NCI-H1092 treated with DMSO at 0.1 percent for 48 hours (cell line): Measurements from ENCODE around the gene NRXN2.
"Not testable (repeated sequence)": the region's sequence is repeated elsewhere in the genome, so short reads cannot be mapped to it uniquely, and the experiment has no call there.

ENCODE experiments used
- DNase-seq: peaks from one replicate; lab custom pipeline; 2025; lab: John Stamatoyannopoulos, UW

Gene NRXN2

DNA sequence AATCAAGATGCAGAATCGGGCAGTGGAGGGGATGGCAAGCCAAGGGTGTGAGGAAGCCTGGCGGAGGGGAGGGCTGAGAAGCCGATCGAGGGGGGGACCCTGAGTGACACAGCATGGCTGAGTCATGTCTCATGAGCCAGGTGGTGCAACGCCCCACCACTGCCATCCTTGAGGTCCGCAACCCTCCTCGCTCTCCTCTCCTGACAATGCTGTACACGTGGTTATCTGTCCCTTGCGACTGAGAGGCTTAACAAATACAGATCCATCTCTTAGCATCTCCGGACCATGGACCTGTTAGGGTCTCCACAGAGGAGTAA is 117.8 kb downstream of the NRXN2 start:
- no peak for DNase-seq

DNA sequence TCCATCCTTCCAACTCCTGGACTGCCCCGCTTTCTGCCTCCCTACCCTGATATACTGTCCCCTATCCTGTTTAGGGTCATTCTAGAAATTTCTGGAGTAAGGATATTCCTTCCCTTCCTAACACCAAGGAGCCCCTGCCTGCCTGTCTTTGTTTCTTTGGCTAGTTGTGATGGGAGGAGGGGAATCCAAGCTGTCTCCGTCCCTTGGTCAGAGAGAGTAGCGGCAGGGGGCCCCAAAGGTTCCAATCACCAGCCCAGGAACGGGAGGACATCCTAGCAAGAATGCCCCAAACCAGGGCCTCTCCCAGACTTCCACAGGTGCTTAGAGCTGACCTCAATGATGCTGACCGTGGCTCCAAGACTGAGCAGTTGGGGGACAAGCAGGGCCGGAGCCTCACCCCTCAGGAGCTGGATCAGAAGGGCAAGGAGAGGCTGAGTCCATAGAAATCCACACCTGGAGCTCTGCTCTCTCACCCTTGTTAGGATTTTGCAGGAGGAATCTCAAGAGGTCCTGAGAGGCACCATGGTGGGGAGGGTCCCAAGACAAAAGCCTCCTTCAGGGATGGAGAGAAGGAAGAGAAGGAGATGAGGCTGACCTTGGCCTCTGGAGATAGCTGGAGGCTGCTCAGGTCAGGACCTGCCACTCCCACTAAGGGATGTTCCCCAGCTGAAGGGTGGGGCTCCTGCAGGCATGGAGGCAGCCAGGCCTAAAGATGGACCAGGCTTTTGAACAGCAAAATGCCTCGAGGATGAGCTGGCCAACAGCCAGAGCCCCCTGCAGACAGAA is 118.3 kb downstream of the NRXN2 start:
- DNase-seq, result no peak

DNA sequence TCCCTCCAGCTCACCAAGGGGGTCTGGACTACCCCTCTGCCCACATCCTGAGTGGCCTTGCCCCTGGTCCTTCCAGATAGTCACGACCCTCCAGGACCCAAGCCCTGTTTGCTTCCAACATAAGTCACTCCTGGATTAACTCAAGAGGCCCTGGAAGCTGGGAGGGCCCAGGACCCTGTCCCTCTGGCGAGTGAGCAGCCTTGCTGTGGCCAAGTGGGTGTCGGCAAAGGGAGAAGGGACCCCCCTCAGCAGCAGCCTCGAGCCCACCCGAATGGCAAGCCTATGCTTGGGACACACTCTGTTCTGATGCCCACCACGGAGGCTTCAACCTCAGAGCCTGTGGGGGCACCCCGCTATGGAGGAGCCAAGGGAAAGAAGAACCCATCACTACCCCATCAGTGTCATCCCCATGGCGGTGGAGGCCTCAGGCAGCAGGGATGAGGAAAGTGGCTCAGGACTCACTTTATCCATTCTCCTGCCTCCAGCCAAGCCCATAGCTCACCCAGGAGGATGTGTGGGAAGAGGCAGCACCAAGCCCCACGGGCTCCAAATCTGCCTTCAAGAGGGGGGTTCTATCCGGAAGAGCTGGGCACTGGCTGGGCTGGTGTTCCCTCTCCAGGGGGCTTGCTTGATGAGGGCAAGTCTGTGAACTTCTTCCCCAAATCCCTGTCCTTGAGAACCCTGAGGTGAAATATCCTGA is 119.4 kb downstream of the NRXN2 start:
- DNase-seq, result no peak

DNA sequence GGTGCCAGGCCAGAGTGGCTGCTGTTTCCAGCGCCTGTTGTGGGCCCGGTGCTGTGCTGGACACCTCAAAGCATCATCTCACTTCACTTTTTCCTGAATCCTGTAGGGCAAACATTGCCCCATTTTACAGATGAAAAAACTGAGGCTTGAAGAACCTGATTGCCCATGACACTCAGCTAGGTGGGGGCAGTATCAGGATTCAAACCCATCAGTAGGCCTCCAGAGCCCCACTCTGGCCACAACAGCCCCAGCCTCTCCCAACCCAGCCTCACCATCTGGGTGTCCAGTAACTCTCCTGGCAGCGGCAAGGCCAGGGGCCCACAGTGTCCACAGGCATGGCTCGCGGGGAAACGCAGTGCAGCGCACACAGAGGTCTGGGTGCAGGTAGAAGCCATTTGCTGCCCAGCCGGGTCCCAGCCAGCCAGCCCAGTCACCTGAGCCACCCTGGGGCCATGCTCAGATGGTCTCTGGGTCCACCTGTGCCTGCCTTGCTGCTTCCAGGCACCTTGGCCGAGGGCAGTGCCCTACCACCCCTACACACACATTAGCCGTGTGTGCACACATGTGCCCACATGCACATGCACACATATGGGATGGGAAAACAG is 120.4 kb downstream of the NRXN2 start:
- DNase-seq, result no peak

DNA sequence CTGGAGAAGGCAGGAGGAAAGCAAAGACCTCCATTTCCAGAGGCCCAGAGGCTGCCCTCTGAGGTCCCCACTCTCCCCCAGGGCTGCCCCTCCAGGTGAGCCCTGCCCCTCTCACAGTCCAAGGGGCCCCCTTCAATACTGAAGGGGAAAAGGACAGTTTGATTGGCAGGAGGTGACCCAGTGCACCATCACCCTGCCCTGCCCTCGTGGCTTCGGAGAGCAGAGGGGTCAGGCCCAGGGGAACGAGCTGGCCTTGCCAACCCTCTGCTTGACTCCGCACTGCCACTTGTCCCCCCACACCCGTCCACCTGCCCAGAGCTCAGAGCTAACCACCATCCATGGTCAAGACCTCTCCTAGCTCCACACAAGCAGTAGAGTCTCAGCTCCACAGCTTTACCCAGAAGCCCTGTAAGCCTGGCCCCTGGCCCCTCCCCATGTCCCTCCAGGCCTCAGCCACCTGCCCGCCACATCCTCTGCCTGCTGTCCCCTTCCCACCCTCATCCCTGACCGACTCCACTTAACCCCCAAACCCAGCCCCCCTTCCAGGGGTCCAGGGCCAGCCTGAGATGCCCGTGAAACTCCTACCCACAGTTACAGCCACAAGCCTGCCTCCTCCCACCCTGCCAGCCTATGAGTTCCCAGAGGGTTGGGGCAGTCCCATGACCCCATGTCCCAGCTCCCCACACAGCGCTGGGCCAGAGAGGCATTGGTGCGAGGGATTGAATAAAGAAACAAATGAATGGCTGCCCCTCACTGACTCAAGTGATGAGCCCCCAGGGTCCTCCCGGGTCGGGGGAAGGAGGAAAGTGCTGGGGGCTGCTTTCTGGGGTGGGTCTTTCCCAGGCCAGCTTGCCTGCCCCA is 121.2 kb downstream of the NRXN2 start:
- no peak for DNase-seq

DNA sequence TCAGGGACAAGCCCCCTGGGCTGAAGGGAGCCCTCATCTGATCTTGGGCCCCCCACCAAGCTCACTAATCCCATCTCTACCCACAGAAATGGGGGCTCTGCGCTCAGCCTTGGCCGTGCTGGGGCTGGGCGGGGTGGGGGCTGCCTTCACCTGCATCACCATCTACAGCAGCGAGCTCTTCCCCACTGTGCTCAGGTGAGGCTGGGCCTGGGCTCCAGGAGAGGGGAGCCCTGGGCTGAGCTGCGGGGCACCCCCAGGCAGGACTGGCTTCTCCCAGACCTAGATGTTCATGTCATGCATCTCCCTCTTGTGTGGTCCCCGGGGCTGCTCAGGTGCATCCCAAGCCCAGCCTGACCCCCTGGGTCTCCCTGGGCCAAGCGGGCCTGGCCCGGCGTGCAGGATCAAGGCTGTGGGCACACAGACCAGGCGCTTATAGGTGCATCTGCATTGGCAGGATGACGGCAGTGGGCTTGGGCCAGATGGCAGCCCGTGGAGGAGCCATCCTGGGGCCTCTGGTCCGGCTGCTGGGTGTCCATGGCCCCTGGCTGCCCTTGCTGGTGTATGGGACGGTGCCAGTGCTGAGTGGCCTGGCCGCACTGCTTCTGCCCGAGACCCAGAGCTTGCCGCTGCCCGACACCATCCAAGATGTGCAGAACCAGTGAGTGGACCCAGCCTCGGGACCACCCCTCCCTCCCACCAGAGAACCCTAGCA is 122.6 kb downstream of the NRXN2 start:
- no peak for DNase-seq

DNA sequence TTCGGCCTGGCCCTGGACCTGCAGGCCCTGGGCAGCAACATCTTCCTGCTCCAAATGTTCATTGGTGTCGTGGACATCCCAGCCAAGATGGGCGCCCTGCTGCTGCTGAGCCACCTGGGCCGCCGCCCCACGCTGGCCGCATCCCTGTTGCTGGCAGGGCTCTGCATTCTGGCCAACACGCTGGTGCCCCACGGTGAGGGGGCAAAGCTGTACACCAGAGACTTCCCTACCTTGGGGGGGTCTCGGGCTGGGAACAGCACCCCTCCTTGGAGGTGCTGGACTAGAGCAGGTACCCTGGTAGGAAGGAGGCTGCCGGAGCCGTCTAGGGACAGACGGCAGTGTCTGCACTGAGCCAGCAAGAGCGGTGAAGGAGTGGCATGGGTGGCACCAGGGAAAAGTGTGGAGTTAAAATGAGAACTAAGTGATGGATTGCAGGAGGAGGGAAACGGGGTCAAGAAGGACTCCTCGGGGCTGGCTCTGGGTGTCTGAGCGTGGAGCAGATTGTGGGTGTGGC is 123.2 kb downstream of the NRXN2 start:
- no peak for DNase-seq

DNA sequence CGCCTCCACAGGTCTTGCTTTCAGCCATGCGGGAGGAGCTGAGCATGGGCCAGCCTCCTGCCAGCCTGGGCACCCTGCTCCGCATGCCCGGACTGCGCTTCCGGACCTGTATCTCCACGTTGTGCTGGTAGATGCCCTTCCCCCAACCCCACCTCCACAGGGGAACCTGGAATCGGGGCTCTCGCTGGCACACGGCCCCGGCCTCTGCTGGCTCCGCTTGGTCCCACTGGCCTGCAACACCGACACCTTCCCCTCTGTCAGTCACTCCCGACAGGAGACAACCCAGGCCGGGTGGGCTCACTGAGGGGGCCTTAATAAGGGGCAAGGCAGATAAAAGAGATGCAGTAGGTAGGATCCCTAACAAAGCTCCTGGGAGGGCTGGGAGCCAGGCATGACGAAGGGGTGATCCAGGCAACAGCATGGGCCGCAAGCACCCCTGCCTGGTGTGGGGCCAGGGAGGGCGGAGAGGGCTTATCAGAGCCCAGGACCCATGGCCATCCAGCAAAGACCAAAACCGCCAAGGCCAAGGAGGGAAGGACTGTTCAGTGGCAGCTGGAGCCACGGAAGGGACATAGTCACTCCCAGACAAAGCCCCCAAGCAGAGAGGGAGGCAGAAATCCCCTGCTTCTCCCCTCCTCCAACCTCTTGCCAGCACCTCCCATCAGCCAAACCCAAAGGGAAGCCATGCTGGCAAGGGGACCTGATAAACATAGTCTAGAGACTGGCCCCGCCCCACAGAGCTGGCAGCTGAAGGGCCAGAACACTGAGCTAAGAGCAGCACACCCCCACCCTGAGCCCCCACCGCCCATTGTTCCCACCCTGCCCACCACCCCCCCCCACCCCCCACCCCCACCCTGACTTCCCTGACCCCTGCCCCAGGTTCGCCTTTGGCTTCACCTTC is 124.0 kb downstream of the NRXN2 start:
- DNase-seq, result no peak

DNA sequence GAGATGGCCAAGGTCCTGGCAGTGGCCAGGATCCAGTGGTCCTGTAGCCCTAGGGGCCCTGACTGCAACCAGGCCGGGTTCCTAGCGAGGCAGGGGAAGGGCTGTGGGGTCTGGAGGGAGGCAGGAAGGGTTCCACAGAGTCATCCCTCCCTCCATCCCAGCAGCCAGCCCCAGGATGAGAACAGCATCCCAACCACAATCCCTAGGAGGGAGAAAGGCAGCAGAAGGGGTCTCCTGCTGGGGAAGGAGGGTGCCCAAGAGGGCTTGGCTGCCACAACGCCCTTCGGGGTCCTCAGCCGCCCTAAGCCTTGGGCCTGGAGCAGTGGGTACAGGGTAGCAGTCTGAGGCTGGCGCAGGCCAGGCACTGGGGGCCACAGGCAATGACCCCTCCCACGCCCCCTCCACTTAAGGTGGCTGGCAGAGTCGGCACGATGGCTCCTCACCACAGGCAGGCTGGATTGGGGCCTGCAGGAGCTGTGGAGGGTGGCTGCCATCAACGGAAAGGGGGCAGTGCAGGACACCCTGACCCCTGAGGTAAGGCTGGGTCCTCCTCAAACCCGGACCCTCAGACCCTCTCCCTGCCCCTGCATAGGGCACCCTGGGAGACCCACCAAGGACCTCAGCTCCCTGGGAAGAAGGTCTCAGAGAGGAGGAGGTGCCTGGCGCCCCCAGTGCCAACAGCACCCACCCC is 124.7 kb downstream of the NRXN2 start:
- DNase-seq, result no peak

DNA sequence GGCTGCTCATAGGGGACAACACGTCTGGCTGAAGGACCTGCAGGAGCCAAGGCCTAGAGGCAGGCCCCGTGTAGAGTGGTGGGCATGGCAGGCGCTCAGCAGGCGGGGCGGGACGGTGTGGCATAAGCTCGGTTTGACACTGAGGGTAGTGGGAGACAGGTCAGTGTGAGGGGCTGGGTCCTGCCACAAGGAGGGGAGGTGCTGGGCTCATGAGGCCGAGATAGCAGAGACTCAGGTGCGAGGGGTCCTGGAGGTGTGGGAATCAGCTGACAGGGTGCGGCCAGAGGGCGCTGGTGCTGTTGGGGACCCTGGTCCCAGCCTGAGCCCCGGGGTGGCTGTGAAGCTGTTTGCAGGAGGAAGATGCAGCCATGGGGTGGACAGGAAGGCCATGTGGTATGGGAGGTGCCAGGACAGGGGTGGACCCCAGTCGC is 125.3 kb downstream of the NRXN2 start:
- DNase-seq, result no peak

DNA sequence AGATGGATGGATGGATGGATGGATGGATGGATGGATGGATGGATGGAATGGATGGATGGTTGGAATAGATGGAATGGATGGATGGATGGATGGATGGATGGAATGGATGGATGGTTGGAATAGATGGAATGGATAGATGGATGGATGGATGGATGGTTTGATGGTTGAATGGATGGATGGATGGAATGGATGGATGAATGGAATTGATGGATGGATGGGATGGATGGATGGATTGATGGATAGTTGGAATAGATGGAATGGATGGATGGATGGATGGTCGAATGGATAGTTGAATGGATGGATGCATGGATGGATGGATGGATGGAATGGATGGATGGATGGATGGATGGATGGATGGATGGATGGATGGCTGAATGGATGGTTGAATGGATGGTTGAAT is 127.1 kb downstream of the NRXN2 start:
- not testable (repeated sequence) for DNase-seq

DNA sequence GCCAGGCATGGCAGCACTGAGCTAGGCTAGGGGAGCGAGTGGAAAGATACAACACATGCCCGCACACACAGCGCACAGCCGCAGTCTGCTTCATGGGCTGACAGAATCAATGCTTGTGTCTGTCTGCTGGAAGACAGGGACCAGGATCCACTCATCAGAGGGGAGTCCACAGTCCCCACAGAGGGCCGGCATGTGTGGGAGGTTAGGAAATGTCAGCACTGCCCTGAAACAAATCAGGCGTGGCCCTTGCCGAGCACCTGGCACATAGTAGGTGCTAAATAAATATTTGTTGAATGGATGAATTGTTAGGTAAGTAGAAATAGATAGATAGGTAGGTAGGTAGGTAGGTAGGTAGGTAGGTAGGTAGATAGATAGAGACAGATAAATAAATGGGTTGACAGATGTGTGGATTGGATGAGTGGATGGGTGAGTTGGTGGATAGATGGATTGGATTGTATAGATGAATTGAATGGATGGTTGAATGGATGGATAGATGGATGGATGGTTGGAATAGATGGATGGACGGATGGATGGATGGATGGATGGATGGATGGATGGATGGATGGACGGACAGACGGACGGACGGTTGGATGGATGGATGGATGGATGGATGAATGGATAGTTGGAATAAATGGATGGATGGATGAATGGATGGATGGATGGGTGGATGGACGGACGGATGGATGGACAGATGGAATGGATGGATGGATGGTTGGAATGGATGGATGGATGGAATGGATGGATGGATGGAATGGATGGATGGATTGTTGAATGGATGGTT is 128.6 kb downstream of the NRXN2 start:
- DNase-seq, result no peak

DNA sequence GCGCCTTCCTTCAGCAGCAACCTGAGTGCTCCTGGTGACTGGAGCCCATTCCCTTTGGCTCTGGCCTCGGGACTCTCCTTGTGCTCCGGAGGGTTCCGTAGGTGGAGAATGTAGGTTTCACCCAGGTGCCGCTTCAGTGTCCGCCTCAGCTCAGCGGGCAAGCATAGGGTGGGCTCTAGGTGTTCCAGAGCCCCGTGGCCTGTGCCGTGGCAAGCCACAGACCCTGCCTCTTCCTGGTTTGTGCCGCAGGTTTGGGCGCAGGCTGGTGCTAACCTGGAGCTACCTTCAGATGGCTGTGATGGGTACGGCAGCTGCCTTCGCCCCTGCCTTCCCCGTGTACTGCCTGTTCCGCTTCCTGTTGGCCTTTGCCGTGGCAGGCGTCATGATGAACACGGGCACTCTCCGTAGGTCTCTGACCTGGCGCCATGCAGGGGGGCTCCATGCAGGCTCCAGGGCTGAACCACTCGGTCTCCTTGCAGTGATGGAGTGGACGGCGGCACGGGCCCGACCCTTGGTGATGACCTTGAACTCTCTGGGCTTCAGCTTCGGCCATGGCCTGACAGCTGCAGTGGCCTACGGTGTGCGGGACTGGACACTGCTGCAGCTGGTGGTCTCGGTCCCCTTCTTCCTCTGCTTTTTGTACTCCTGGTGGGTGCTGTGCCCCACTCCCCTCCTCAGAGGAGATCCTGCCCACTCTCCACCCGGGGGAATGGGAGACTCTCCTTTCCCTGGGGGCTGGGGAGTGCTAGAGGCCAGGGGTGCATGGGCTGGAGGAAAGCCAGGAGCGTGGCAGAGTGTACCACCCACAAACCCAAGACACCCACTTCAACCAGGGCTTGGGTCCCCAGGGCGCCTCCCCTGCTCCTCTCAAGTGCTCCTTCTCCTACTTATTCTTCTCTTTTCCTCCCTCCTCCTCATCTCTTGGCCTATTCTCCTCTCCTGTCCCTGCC is 129.6 kb downstream of the NRXN2 start:
- no peak for DNase-seq

DNA sequence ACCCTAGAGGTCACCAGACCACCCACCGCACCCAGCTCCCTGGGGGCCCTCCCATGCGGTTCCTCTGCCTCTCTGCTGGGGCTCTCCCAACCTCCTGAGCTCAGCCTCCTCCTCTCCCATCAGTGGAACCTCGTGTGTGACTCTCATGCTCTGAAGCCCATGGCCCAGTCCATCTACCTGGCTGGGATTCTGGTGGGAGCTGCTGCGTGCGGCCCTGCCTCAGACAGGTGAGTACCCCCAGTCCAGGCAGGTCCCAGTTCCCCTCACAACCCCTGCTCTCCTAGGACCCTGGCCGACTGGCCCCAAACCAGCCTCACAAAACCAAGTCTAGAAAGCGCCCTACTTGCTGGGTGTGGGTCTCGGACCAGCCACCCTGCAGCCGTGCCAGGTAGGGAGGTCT is 130.3 kb downstream of the NRXN2 start:
- no peak for DNase-seq

DNA sequence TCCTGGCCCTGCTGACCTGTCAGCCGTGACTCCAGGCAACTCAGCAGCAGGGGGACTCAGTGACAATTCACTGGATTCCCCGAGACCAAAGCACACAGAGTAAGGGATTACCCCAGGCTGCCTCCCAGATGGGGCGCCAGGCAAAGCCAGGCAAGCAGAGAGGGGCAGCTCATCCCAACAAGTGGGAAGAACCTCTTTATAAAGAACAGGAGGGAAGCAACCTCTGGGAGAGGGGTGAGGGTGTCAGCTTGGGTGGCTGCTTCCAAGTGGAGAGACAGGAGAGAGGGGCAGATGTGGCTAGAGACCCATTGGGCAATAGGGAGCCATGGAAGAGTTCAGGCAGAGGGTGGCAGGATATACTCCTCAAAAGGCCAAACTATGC is 130.8 kb downstream of the NRXN2 start:
- no peak for DNase-seq

DNA sequence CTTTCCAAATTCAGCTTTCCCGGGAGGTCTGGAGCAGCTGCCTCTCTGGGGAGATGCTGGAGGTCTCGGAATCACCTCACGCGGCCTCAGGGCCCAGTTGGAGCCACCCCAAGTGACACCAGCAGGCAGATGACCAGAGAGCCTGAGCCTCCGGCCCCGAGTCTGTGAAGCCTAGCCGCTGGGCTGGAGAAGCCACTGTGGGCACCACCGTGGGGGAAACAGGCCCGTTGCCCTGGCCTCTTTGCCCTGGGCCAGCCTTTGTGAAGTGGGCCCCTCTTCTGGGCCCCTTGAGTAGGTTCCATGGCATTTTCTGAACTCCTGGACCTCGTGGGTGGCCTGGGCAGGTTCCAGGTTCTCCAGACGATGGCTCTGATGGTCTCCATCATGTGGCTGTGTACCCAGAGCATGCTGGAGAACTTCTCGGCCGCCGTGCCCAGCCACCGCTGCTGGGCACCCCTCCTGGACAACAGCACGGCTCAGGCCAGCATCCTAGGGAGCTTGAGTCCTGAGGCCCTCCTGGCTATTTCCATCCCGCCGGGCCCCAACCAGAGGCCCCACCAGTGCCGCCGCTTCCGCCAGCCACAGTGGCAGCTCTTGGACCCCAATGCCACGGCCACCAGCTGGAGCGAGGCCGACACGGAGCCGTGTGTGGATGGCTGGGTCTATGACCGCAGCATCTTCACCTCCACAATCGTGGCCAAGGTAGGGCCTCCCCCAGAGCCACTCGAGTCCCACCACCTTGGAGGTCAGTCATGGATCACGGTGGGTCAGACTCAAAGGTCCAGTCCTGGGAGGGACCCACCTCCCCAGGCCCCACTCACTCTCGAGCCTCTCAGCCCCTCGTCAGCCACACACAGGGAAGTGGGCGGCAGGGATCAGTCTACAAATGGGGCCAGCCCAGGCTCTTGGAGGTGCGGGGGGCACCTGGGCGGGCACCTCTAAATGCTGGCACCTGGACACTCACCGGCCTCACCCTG is 131.5 kb downstream of the NRXN2 start:
- no peak for DNase-seq

DNA sequence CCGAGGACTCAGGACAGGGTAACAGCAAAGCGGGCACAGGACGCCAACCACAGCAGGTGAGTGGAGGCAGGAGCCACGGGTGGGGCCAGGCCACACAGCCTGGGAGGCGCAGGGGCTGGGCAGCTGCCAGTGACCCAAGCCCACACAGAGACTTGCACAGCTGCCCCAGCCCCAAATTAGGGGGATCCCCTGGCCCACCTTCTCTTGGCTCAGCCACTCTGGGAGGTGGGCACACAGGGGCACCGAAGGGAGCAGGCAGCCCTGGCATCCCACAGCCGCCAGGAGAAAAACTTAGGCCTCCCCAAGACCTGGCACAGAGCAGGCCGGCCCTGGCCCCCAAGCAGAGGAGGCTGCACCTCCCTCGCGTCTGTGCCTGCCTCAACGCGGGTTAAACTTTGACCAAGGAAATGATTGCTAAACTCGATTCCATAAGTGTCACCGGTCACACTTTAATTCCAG is 132.2 kb downstream of the NRXN2 start, which contains the start of gene SLC22A12:
SLC22A12 (plus strand) TSS at position 458 of the 459 bp plus-strand sequence. CDS start 337 bp downstream, outside the sequence.
- DNase-seq, result no peak
